Endothelial cell of umbilical vein (primary cell): ENCODE data around the gene CLRN3. TPM values are rescaled to one million over a fixed set of nuclear protein-coding genes. Genes with fewer than 3 reads are reported as not detected.
A peak's percentile ranks its signal among the peaks of the same experiment; 100 is the strongest.

ENCODE experiments used
- BruUV-seq: library from RNA; stranded (reverse); fragments of 400-500 nt; replicated peaks from 2 replicates; lab custom pipeline; 2021; lab: Mats Ljungman, UMichigan
- CTCF ChIA-PET: fragments of 300-600, 350-600 bp; sonication (Branson Sonifier 250); formaldehyde crosslinking; loops from one replicate; lab custom pipeline; 2021; ENCODE audit warnings: antibody characterized with exemption, inconsistent platforms; lab: Charles Lee
- POLR2A ChIA-PET: fragments of 300-600, 350-600 bp; sonication (Branson Sonifier 250); formaldehyde crosslinking; loops from one replicate; lab custom pipeline; 2021; ENCODE audit warnings: antibody characterized with exemption, inconsistent platforms; lab: Charles Lee
- DNase-seq: peaks from one replicate; pipeline ENCODE4 v3.0.0-alpha.2; 2011; ENCODE audit warnings: low read depth, low spot score
- FAIRE-seq: peaks from 2 replicates; lab custom pipeline; 2011; peaks lifted over from hg19 to GRCh38; lab: Jason Lieb, UNC
- H2AFZ ChIP-seq: 2 replicates; pipeline ENCODE4 v1.6.0; 2012; ENCODE audit warnings: low read depth, low read length, control low read depth, inconsistent platforms
- H3K27ac ChIP-seq: 2 replicates; pipeline ENCODE4 v1.5.1; 2011; ENCODE audit warnings: low read depth, mild to moderate bottlenecking, control low read depth, low read length, moderate library complexity; ENCODE audit not compliant: insufficient read depth
- H3K27me3 ChIP-seq, 2 experiments: 2 replicates each; pipeline versions ENCODE4 v1.6.0 to v1.6.1; 2011; ENCODE audit warnings: low read length in 2 of 2, mixed read lengths in 1 of 2; ENCODE audit not compliant: control insufficient read depth in 2 of 2, insufficient read depth in 2 of 2
- H3K36me3 ChIP-seq, 2 experiments: 2 replicates in 1 of 2; 3 replicates in 1 of 2; pipeline ENCODE4 v1.5.1; 2011; ENCODE audit warnings: low read length in 2 of 2, mild to moderate bottlenecking in 1 of 2, moderate library complexity in 1 of 2; ENCODE audit not compliant: control insufficient read depth in 2 of 2, insufficient read depth in 2 of 2; ENCODE audit errors: extremely low read depth in 1 of 2
- H3K4me1 ChIP-seq: 3 replicates; pipeline ENCODE4 v1.5.1; 2011; ENCODE audit warnings: mild to moderate bottlenecking, low read length; ENCODE audit not compliant: control insufficient read depth, insufficient read depth; ENCODE audit errors: extremely low read depth
- H3K4me2 ChIP-seq: 2 replicates; pipeline ENCODE4 v1.6.1; 2011; ENCODE audit warnings: low read length, control low read depth, mixed read lengths; ENCODE audit not compliant: insufficient read depth
- H3K4me3 ChIP-seq, 3 experiments: fragments of 200-600 bp in 1 of 3; sonication (generic), shearing (Covaris generic) in 1 of 3; replicated peaks in 1 of 3; 2 replicates each; pipeline ENCODE4 v1.5.1; 2011 to 2016; ENCODE audit warnings: control low read depth in 3 of 3, low read length in 3 of 3, mild to moderate bottlenecking in 2 of 3, inconsistent platforms in 1 of 3, low read depth in 1 of 3, moderate library complexity in 1 of 3; ENCODE audit not compliant: insufficient read depth in 1 of 3
- H3K79me2 ChIP-seq: 2 replicates; pipeline ENCODE4 v1.6.0; 2012; ENCODE audit warnings: low read length, inconsistent platforms; ENCODE audit not compliant: control insufficient read depth, insufficient read depth
- H3K9ac ChIP-seq: replicated peaks from 2 replicates; pipeline ENCODE3; 2011; ENCODE audit warnings: low read length, control low read depth; ENCODE audit not compliant: insufficient read depth; ENCODE audit errors: extremely low read depth
- H3K9me1 ChIP-seq: replicated peaks from 3 replicates; pipeline ENCODE4 v1.6.0; 2011; ENCODE audit warnings: mild to moderate bottlenecking, low read length; ENCODE audit not compliant: control insufficient read depth, insufficient read depth; ENCODE audit errors: extremely low read depth
- H3K9me3 ChIP-seq: replicated peaks from 2 replicates; pipeline ENCODE4 v1.5.1; 2012; ENCODE audit warnings: low read length, inconsistent platforms; ENCODE audit not compliant: control insufficient read depth, insufficient read depth
- H4K20me1 ChIP-seq: replicated peaks from 2 replicates; pipeline ENCODE3; 2011; ENCODE audit warnings: mild to moderate bottlenecking, low read length; ENCODE audit not compliant: control insufficient read depth, insufficient read depth; ENCODE audit errors: extremely low read depth
- CTCF ChIP-seq, 2 donors: IDR thresholded peaks; 1 replicate in 1 of 2; 2 replicates in 1 of 2; pipeline ENCODE4 v1.5.1; 2011; ENCODE audit warnings: low read length in 2 of 2, mild to moderate bottlenecking in 2 of 2, moderate library complexity in 2 of 2, control low read depth in 1 of 2, inconsistent platforms in 1 of 2, low read depth in 1 of 2; ENCODE audit not compliant: insufficient read depth in 1 of 2; ENCODE audit errors: extremely low read depth in 1 of 2
- FOS ChIP-seq: IDR thresholded peaks from 2 replicates; pipeline ENCODE4 v1.6.1; 2011; ENCODE audit warnings: mild to moderate bottlenecking, low read length, moderate library complexity, borderline replicate concordance; ENCODE audit not compliant: insufficient read depth
- GATA2 ChIP-seq: IDR thresholded peaks from 2 replicates; pipeline ENCODE4 v1.7.0; 2011; ENCODE audit warnings: low read depth, mild to moderate bottlenecking, moderate library complexity, mixed read lengths, low read length; ENCODE audit not compliant: insufficient read length, insufficient read depth
- JUN ChIP-seq: IDR thresholded peaks from 2 replicates; pipeline ENCODE4 v1.6.1; 2011; ENCODE audit warnings: borderline replicate concordance, low read depth; ENCODE audit not compliant: insufficient read length, insufficient read depth
- dilution Hi-C: fragments of 300-500 bp; cut with MboI; formaldehyde crosslinking; loops from one replicate; pipeline ENCODE4 v1.15.0; 2019; ENCODE audit warnings: low sequenced_read_pairs; ENCODE audit not compliant: extremely low pct_ligation_motif_present
- intact Hi-C: fragments of 100-400 bp; cut with micrococcal nuclease; formaldehyde crosslinking; loops from one replicate; pipeline ENCODE4 v1.10.0; 2022
- polyA plus RNA-seq, 4 experiments: library from polyadenylated mRNA; depleted of rRNA in 3 of 4; stranded (reverse) in 3 of 4; unstranded in 1 of 4; fragments of >200 nt; gene quantifications; 2 replicates each; pipeline versions ENCODE4 v1.2.1 to v1.2.3, GENCODE V29; 2011 to 2012; ENCODE audit warnings: missing spikeins in 1 of 4
- total RNA-seq: library from RNA; stranded (reverse); gene quantifications from 2 replicates; pipeline ENCODE4 v1.2.3, GENCODE V29; 2021

Gene CLRN3
- total and polyA plus RNA-seq, 2 donors (not counting 3 experiments of a cell fraction or from before 2014, with no cell fraction given), result 0.07 TPM; not detected in 1

DNA sequence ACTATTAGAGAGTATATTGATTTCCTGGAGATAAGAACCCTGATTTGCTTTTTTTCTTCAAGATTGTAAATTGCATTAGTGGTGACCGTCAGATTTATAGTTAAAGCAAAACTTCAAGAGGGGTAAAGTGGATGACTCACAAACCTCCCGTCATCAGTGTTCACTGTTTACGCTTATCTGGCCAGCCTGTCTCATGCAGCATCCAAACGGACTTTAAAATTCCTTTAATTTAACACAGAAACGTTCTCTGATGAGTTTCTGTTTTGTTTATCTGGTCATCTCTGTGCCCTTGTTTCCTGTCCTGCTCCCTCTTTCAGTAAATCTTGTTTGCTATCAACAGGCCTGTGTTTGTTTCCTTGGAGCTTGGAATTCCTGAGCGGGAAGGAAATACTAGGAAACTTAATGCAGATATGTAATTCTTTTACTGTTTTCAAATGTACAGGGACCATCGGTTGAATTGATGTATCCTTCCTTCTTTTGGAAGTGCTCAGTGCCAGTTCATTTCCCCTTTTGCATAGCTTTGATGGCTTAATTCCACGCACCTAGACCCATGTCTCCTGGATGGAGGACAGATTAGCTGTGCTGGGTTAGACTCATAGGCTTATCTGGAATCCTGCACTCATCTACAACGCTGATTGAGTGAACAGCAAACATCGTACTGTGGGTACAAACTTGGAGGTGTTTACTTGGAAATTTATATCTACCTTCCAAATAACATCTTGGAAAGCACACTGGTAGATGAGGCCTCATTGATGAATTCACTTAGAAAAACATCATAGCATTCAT is 35.5 kb upstream of the CLRN3 start:
- Histone ChIP-seq H3K27ac (peak overlapping the region; percentile 84), H3K4me1 (peaks cover 41% of the 10 kb centered on the region), H3K36me3 (peaks cover 0 to 2% of the 10 kb centered on the region in 2 experiments), H3K79me2 (peaks cover 8% of the 10 kb centered on the region), H4K20me1 (no peaks in the 10 kb centered on the region), H2AFZ (peak overlapping the region; percentile 21), H3K9me1 (no peaks in the 10 kb centered on the region), H3K4me2 (peak overlapping the region; percentile 73), H3K9me3 (no peaks in the 10 kb centered on the region), H3K9ac (peak overlapping the region; percentile 73), H3K27me3 (no peaks in the 10 kb centered on the region), H3K4me3 (peak overlapping the region in 1 of 3 experiments; percentile 23)
- FAIRE-seq (peak; percentile 85), DNase-seq (peak; percentile 82)
- intact Hi-C loops, result loop anchor here (1.0 kb wide), 2 partner anchors 9 to 15 kb away; no protein-coding TSS in a partner anchor
- no TSS peak for BruUV-seq
- POLR2A ChIA-PET, result interaction anchor here (1.2 kb wide), 1 partner anchor 63 kb away, joined by 3 read pairs; no protein-coding TSS in a partner anchor
- dilution Hi-C loops, result no loop called here
- CTCF ChIA-PET, result interaction anchor here (0.8 to 2.1 kb wide), 18 partner anchors 8 to 141 kb away, joined by 3 to 14 read pairs (median 4); partner anchors contain the start of gene PTPRE
- TF ChIP-seq GATA2, result peak; percentile 15
- no peak for TF ChIP-seq CTCF (IDR thresholded peaks at IDR 0.05; ENCODE audit: extremely low read depth in 1 of 2, insufficient read depth in 1 of 2, low read depth in 1 of 2, low read length in 2 of 2)
- peak; percentile 33 for TF ChIP-seq FOS
- peak; percentile 54 for TF ChIP-seq JUN
